ENCODE data around the gene FBXW7. TPM values are rescaled to one million over a fixed set of nuclear protein-coding genes. Genes with fewer than 3 reads are reported as not detected.

The FBXW7 gene
- total and polyA plus RNA-seq, 7 donors, result 3.7 to 122 (median 74.9) TPM

GRCh38 chr4:152471251-152471792, 64.6 kb downstream of the FBXW7 start:
- intact Hi-C loops (cut with DNase I), result no loop called here
- Histone ChIP-seq H3K4me1 (no peaks in the 10 kb centered on the region), H3K9me3 (no peaks in the 10 kb centered on the region), H3K36me3 (no peaks in the 10 kb centered on the region), H3K27ac (no peak overlapping the region), H3K27me3 (no peaks in the 10 kb centered on the region), H3K4me3 (no peak overlapping the region)
- TF ChIP-seq EP300 (IDR thresholded peaks at IDR 0.05) (no peak), POLR2A (IDR thresholded peaks at IDR 0.05) (no peak), CTCF (IDR thresholded peaks at IDR 0.05) (no peak), POLR2AphosphoS5 (IDR thresholded peaks at IDR 0.05) (no peak)
- no peak for DNase-seq
- 92 to 95% methylated on average over 3 of the region's 3 CpGs for WGBS, 2 donors

- Histone ChIP-seq H3K4me1 (no peaks in the 10 kb centered on the region), H3K27me3 (no peaks in the 10 kb centered on the region), H3K27ac (no peak overlapping the region), H3K9me3 (no peaks in the 10 kb centered on the region), H3K4me3 (no peak overlapping the region), H3K36me3 (no peaks in the 10 kb centered on the region)
- DNase-seq, result no peak
- intact Hi-C loops (cut with DNase I), result no loop called here
- no peak for TF ChIP-seq POLR2A (IDR thresholded peaks at IDR 0.05)
- no peak for TF ChIP-seq EP300 (IDR thresholded peaks at IDR 0.05)
- no peak for TF ChIP-seq CTCF (IDR thresholded peaks at IDR 0.05)
- no peak for TF ChIP-seq POLR2AphosphoS5 (IDR thresholded peaks at IDR 0.05)
- 90 to 93% methylated on average over 1 of the region's 1 CpG for WGBS, 2 donors
These were observed 67.5 kb downstream of the FBXW7 start for GRCh38 chr4:152468408-152468807.

- no peak for TF ChIP-seq POLR2A (IDR thresholded peaks at IDR 0.05)
- no peak for TF ChIP-seq EP300 (IDR thresholded peaks at IDR 0.05)
- intact Hi-C loops (cut with DNase I), result no loop called here
These were observed 68.8 kb downstream of the FBXW7 start for GRCh38 chr4:152467101-152467500.

GRCh38 chr4:152464030-152464823, 71.7 kb downstream of the FBXW7 start:
- no peak for DNase-seq
- intact Hi-C loops (cut with DNase I), result no loop called here
- Histone ChIP-seq H3K4me1 (no peaks in the 10 kb centered on the region), H3K9me3 (no peaks in the 10 kb centered on the region), H3K27ac (no peak overlapping the region), H3K36me3 (no peaks in the 10 kb centered on the region), H3K27me3 (no peaks in the 10 kb centered on the region), H3K4me3 (no peak overlapping the region)
- no peak for TF ChIP-seq EP300 (IDR thresholded peaks at IDR 0.05)
- TF ChIP-seq POLR2AphosphoS5 (IDR thresholded peaks at IDR 0.05), result no peak
- no peak for TF ChIP-seq POLR2A (IDR thresholded peaks at IDR 0.05)
- TF ChIP-seq CTCF (IDR thresholded peaks at IDR 0.05), result no peak
- WGBS, 2 donors, result 58% methylated on average over 5 of the region's 5 CpGs

More at GRCh38 chr4:152467101-152467500, 68.8 kb downstream of the FBXW7 start:
- H3K4me3 ChIP-seq, result no peak overlapping the region
- no peaks in the 10 kb centered on the region for H3K36me3 ChIP-seq
- no peaks in the 10 kb centered on the region for H3K9me3 ChIP-seq
- no peaks in the 10 kb centered on the region for H3K4me1 ChIP-seq
- H3K27me3 ChIP-seq, result no peaks in the 10 kb centered on the region
- no peak for DNase-seq
- 92 to 97% methylated on average over 4 of the region's 4 CpGs for WGBS, 2 donors
- H3K27ac ChIP-seq, result no peak overlapping the region

GRCh38 chr4:152463562-152463961, 72.3 kb downstream of the FBXW7 start:
- DNase-seq, result no peak
- Histone ChIP-seq H3K4me1 (no peaks in the 10 kb centered on the region), H3K27me3 (no peaks in the 10 kb centered on the region), H3K9me3 (no peaks in the 10 kb centered on the region), H3K4me3 (no peak overlapping the region), H3K27ac (no peak overlapping the region), H3K36me3 (no peaks in the 10 kb centered on the region)
- TF ChIP-seq EP300 (IDR thresholded peaks at IDR 0.05) (no peak), POLR2AphosphoS5 (IDR thresholded peaks at IDR 0.05) (no peak), POLR2A (IDR thresholded peaks at IDR 0.05) (no peak), CTCF (IDR thresholded peaks at IDR 0.05) (no peak)
- 86 to 89% methylated on average over 2 of the region's 2 CpGs for WGBS, 2 donors
- intact Hi-C loops (cut with DNase I), result no loop called here

All from sigmoid colon (tissue), 7 donors.